ENCODE results near the gene NPAS2.

NPAS2 gene

GRCh38 chr2:100997509-100998234, 177.7 kb downstream of the NPAS2 start:
- no peak for DNase-seq (ENCODE audit: low spot score)
- in situ Hi-C loops (cut with MboI; ENCODE audit: low pct_unique_long_range_greater_than_20kb, low sequenced_read_pairs, unreplicated experiment), result no loop called here
- TF ChIP-seq CTCF (IDR thresholded peaks at IDR 0.05; ENCODE audit: extremely low read depth, insufficient read depth, missing control alignments), result no peak

DNA sequence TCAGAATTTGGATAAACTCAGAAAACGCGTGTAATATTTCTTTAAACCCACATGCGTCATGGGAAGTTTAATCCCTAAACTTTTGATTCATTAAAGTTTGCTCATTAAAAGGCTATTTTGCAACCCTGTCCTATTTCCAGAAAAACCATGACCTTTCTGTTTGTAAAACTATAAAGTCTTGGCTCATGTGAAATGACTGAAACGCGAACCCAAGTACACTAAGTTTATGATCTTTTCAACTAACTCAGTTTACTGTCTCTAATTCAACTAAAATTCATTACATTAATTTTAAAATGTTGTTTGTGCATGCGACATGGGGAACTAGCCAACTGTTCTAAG, 178.3 kb downstream of the NPAS2 start:
- no peak for DNase-seq (ENCODE audit: low spot score)
- in situ Hi-C loops (cut with MboI; ENCODE audit: low pct_unique_long_range_greater_than_20kb, low sequenced_read_pairs, unreplicated experiment), result no loop called here
- TF ChIP-seq CTCF (IDR thresholded peaks at IDR 0.05; ENCODE audit: extremely low read depth, insufficient read depth, missing control alignments), result no peak

- no peak for TF ChIP-seq CTCF (IDR thresholded peaks at IDR 0.05; ENCODE audit: extremely low read depth, insufficient read depth, missing control alignments)
- DNase-seq (ENCODE audit: low spot score), result no peak
- in situ Hi-C loops (cut with MboI; ENCODE audit: low pct_unique_long_range_greater_than_20kb, low sequenced_read_pairs, unreplicated experiment), result no loop called here
Measured at GRCh38 chr2:100999995-101000394, 180.1 kb downstream of the NPAS2 start.

- in situ Hi-C loops (cut with MboI; ENCODE audit: low pct_unique_long_range_greater_than_20kb, low sequenced_read_pairs, unreplicated experiment), result no loop called here
- no peak for TF ChIP-seq CTCF (IDR thresholded peaks at IDR 0.05; ENCODE audit: extremely low read depth, insufficient read depth, missing control alignments)
- DNase-seq (ENCODE audit: low spot score), result peak; percentile 98
Measured at GRCh38 chr2:101001691-101002561, 182.0 kb downstream of the NPAS2 start, which contains the start of gene RPL31. Gene RPL31 (plus strand): TSS chr2:101002289. CDS start chr2:101002702, 413 bp downstream.

DNA sequence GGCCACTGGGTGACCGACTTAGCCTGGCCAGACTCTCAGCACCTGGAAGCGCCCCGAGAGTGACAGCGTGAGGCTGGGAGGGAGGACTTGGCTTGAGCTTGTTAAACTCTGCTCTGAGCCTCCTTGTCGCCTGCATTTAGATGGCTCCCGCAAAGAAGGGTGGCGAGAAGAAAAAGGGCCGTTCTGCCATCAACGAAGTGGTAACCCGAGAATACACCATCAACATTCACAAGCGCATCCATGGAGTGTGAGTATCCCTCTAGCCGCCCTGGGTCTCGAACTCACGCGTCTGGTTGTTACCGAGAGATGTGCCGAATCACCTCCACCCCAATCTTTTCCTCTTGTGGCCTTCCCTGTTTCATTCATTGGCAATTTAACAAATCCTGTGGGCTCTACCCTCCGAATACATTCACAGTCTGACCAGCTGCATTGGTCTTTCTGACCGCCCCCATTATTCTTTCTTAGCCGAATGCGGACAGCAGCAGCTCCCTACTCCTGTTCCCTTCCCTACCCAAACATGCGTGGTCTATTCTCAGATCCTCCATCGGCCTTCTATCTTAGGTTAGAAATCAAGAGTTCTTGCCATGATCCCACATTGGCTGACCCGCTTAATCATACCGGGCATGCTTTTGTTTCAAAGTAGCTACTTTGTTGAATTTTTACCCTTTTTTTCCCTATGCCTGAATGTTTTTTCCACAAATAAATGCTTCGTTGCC, 182.8 kb downstream of the NPAS2 start:
- in situ Hi-C loops (cut with MboI; ENCODE audit: low pct_unique_long_range_greater_than_20kb, low sequenced_read_pairs, unreplicated experiment), result no loop called here
- no peak for DNase-seq (ENCODE audit: low spot score)
- no peak for TF ChIP-seq CTCF (IDR thresholded peaks at IDR 0.05; ENCODE audit: extremely low read depth, insufficient read depth, missing control alignments)

DNA sequence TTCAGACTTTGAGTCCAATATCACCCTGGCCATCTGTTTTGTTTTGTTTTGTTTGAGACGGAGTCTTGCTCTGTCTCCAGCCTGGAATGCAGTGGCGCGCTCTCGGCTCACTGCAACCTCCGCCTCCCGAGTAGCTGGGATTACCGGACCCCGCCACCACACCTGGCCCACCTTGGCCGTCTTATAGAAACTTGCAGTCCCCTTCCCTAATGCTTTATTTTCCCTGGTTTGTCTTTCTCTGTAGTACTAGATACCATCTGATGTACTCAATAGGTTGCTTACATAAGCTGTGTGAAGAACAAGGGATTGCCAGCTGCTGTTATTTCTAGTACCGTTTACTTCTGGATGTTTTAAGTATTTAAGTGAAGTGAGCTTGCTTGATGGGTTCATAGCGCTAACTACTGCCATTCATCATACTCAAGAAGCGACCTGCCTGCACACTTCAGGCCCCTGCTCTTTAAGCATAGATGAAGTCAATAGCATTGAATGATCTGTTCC, 183.4 kb downstream of the NPAS2 start:
- TF ChIP-seq CTCF (IDR thresholded peaks at IDR 0.05; ENCODE audit: extremely low read depth, insufficient read depth, missing control alignments), result no peak
- DNase-seq (ENCODE audit: low spot score), result no peak
- in situ Hi-C loops (cut with MboI; ENCODE audit: low pct_unique_long_range_greater_than_20kb, low sequenced_read_pairs, unreplicated experiment), result no loop called here

All from GM13977 (cell line).